Measurements from ENCODE around the gene WBP2.

The WBP2 gene

GRCh38 chr17:75850928-75851692 is 4.0 kb downstream of the WBP2 start:
- no peak overlapping the region for H3K4me3 ChIP-seq (ENCODE audit: low read depth, low read length)
- TF ChIP-seq MAX (IDR thresholded peaks at IDR 0.05; ENCODE audit: low read depth, low read length) (no peak), POLR2A (IDR thresholded peaks at IDR 0.05; ENCODE audit: extremely low read depth, insufficient read length) (no peak)
- DNase-seq (ENCODE audit: low read depth): no peak

- TF ChIP-seq MYC (IDR thresholded peaks at IDR 0.05; ENCODE audit: low read depth, low read length) (no peak), POLR2A (IDR thresholded peaks at IDR 0.05; ENCODE audit: extremely low read depth, insufficient read length) (no peak), CTCF (IDR thresholded peaks at IDR 0.05; ENCODE audit: low read depth, low read length) (no peak), MAX (IDR thresholded peaks at IDR 0.05; ENCODE audit: low read depth, low read length) (no peak)
- H3K4me3 ChIP-seq (ENCODE audit: low read depth, low read length): no peak overlapping the region
Observed at GRCh38 chr17:75849724-75850123, 5.4 kb downstream of the WBP2 start.

GRCh38 chr17:75849279-75849646 is 5.9 kb downstream of the WBP2 start:
- TF ChIP-seq MAX (IDR thresholded peaks at IDR 0.05; ENCODE audit: low read depth, low read length): no peak
- no peak for TF ChIP-seq CTCF (IDR thresholded peaks at IDR 0.05; ENCODE audit: low read depth, low read length)
- no peak for TF ChIP-seq MYC (IDR thresholded peaks at IDR 0.05; ENCODE audit: low read depth, low read length)
- TF ChIP-seq POLR2A (IDR thresholded peaks at IDR 0.05; ENCODE audit: extremely low read depth, insufficient read length): no peak
- DNase-seq (ENCODE audit: low read depth): no peak
- no peak overlapping the region for H3K4me3 ChIP-seq (ENCODE audit: low read depth, low read length)

More at GRCh38 chr17:75849724-75850123, 5.4 kb downstream of the WBP2 start:
- DNase-seq (ENCODE audit: low read depth): no peak

GRCh38 chr17:75848523-75849278 is 6.4 kb downstream of the WBP2 start:
- H3K4me3 ChIP-seq (ENCODE audit: low read depth, low read length): no peak overlapping the region
- peak; percentile 75 for TF ChIP-seq CTCF (IDR thresholded peaks at IDR 0.05; ENCODE audit: low read depth, low read length)
- TF ChIP-seq POLR2A (IDR thresholded peaks at IDR 0.05; ENCODE audit: extremely low read depth, insufficient read length): no peak
- peak; percentile 66 for DNase-seq (ENCODE audit: low read depth)

- DNase-seq (ENCODE audit: low read depth): no peak
- TF ChIP-seq MYC (IDR thresholded peaks at IDR 0.05; ENCODE audit: low read depth, low read length): no peak
- no peak for TF ChIP-seq MAX (IDR thresholded peaks at IDR 0.05; ENCODE audit: low read depth, low read length)
- TF ChIP-seq POLR2A (IDR thresholded peaks at IDR 0.05; ENCODE audit: extremely low read depth, insufficient read length): no peak
- no peak for TF ChIP-seq CTCF (IDR thresholded peaks at IDR 0.05; ENCODE audit: low read depth, low read length)
- no peak overlapping the region for H3K4me3 ChIP-seq (ENCODE audit: low read depth, low read length)
Observed at GRCh38 chr17:75847614-75848522, 7.3 kb downstream of the WBP2 start.

All from NB4 (cell line).